ENCODE results near the gene KHK.
A peak's percentile ranks its signal among the peaks of the same experiment; 100 is the strongest.

The KHK gene

DNA sequence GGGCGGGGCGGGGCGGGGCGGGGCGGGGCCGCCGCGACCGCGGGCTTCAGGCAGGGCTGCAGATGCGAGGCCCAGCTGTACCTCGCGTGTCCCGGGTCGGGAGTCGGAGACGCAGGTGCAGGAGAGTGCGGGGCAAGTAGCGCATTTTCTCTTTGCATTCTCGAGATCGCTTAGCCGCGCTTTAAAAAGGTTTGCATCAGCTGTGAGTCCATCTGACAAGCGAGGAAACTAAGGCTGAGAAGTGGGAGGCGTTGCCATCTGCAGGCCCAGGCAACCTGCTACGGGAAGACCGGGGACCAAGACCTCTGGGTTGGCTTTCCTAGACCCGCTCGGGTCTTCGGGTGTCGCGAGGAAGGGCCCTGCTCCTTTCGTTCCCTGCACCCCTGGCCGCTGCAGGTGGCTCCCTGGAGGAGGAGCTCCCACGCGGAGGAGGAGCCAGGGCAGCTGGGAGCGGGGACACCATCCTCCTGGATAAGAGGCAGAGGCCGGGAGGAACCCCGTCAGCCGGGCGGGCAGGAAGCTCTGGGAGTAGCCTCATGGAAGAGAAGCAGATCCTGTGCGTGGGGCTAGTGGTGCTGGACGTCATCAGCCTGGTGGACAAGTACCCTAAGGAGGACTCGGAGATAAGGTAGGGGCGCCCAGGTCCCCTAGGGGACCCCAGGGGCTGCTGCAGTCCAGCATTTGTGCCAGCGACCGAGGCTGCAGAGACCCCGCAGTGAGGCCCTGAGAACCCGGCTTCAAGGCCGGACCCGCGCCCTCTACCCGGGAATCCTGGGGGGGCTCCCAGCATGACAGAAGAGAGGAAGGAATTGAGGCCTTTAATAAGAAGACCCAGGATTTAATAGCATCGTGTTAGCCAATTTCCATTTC lies at the start of gene KHK:
KHK (plus strand) TSS at position 49 of the 870 bp plus-strand sequence; CDS start at position 537, 488 bp downstream.
- peak; percentile 24 for DNase-seq

DNA sequence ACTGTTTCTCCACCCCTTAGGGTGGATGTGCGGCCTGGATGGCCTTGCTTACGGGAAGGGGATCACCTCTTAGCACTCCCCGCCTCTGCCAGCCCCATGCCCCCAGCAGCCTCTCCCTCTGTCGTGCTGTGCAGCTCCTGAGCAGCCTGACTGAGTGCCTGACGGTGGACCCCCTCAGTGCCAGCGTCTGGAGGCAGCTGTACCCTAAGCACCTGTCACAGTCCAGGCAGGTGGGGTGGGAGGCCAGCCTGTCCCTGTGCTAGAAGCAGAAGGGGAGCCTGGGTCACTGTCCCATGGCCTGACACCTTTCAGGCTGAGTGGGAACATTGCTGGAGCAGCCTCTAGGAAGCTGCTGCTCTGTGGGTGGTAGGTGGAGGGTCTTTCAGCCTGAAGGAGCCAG lies 48.6 kb upstream of the KHK start:
- DNase-seq, result no peak

DNA sequence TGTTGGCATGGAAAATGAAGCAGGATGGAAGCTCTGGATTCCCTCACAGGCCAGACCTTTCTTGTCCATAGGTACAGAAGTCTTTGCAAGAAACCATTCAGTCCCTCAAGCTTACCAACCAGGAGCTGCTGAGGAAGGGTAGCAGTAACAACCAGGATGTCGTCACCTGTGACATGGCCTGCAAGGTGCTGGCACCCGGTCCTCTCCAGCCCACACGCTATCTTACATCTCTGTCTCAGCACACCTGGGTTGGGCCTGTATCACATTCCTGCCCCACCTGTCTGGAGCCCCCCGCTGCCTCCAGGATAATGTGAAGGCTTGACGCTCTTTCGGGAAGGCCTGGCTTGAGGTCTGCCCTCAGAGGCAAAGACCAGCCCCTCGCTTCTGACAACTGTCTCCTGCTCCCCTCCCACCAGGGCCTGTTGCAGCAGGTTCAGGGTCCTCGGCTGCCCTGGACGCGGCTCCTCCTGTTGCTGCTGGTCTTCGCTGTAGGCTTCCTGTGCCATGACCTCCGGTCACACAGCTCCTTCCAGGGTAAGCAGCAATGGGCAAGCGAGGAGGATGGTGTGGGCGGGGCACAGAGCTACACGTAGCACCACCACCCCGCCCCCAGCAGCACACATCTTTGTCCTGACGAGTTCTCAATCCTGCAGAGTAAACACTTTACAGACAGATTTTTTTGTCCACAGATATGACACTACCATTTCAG lies 47.8 kb upstream of the KHK start:
- no peak for DNase-seq

DNA sequence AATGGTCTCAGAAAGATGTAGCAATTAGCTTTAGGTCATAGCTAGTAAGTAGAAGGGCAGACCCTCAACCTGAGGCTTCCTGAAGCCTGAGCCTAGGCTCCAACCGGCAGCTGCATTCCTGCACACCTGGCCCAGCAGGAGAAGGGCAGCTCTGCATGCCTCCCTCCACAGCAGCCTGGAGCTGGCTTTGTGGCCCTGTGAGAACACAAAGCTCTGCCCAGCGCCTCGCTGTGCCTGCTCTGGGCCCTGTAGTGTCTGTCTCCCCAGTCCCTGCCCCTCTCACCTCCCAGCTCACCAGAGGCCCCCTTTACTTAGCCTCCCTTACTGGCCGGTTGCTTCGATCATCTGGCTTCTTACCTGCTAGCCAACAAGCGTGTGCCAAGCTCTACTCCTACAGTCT lies 47.1 kb upstream of the KHK start:
- DNase-seq, result no peak

DNA sequence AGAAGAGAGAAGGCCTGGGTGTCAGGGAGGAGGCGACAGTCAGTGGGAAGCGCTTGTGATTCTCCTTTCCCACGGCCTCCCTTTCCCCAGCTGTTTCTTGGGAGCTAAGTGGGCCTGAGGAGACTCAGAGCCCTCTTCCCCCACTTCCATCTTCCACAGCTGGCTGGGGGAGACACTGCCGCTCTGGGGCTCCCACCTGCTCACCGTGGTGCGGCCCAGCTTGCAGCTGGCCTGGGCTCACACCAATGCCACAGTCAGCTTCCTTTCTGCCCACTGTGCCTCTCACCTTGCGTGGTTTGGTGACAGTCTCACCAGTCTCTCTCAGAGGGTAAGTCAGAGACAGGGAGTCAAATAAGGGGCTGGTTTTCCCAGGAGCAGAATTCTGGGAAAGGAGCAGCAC lies 46.7 kb upstream of the KHK start:
- no peak for DNase-seq

DNA sequence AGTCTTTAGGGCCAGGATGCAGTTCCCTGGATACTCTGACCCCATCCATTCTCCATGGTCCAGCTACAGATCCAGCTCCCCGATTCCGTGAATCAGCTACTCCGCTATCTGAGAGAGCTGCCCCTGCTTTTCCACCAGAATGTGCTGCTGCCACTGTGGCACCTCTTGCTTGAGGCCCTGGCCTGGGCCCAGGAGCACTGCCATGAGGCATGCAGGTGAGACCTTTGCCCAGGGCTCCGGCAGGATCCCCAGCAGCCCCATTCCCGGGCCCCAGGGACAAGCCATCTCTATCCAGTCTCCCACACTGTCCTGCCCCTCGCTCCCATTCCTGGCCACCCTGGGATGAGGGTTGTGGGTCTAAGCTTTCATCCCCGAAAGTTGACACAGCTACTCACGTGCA lies 46.3 kb upstream of the KHK start:
- DNase-seq, result no peak

DNA sequence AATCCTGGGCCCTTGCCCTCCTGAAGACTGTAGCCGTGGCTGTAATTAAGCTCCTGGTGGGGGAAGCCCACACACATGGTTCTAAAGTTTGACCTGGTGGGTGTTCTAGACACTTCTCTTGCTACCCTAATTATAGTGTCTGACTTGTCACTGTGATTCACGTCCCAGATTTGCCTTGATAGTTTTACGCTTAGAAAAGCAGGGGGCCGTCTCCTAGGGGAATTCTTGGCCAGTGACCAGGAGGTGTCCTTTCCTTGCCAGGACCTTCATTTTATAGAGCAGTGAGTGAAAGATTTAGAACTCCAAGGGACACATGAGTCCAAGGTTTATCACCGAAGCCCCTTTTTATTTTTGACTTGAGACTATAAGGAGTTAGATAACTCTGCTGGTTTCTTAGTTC lies 44.8 kb upstream of the KHK start:
- no peak for DNase-seq

DNA sequence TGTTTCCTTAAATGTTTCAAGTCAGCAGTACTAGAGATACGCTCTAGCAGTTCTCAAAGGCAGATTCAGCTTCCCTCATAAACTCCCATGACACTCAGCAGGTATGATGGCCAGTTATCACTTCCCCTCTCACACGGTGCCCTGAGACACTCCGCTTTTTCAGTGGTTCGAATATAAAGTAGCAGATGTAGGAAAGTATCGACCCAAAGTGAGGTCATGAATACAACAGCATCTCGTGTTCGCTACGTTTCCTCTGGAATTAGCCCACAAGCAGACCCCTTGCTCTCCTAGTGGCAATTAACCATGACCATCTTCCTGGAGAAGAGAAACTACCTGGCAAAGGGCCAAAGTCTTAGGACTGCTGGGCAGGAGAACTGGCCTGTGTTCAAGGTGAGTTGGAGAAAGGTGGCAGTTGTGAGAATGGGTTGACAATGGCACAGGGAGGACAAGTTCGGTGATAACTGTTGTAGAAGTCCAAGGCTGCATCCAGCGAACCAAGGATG lies 44.4 kb upstream of the KHK start:
- no peak for DNase-seq

DNA sequence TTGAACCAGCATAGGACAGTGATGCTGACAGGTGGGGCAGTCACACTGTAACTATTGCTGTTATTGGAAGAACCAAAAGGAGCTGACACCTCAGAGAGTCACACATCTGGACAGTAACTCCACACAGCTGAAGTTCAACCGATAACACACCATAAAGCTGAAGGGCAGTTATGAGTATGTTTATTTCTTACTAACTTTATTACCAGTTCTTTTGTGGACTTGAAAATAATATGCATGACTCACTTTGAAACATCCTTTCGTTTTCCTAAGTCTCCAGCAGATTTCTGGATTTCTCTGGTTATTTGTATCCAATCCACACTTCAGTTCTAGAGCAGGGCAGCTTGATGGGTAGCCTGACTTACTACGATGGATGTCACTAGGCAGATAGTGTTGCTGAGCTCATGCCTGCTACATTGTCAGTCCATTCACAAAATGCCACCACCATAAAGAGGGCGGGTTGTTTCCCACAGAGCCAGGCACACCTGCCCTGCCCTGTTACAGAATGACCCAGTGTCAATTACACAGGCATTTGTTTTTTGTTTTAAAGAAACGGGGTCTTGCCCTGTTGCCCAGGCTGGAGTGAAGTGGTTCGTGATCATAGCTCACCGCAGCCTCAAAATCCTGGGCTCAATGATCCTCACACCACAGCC lies 43.5 kb upstream of the KHK start:
- no peak for DNase-seq

DNA sequence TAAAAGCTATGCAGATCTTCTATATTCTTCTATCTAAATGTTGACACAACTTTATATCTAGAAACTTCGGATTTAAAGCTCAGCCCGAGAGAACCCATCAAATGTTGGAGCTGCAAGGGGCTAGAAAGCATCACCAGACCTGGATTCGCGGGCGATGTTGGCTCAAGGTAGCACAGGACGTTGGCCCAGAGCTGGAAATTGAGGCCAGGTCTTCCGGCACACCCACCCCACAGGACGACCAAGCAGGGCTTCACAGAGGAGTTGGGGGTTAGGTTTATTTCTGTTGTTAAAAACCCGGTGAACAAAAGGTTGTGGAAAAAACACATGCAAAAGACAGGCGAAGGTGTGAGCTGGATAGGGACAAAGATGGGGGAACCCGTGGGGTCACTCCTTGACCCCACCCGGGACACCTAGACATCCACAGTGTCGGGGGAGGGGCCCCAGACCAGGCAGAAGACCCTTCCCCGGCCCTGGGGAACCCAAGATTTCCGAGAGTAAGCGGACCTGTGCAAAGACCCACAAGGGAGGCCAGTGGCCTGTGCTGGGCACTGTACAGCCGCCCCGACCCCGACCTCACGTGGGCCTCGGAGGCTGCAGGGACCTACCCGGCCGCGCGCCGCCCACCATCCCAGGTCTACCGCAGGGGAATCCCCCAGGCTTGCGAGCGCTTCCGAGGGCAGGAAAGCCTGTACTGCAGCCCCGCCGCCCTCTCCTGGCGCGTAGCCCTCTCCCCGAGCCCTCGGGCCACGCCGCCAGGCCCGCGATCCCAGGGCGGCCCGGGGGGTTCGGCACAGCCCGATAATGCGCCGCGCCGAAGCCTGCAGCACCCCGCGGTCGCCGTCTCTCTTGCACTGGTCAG lies 36.9 kb upstream of the KHK start:
- DNase-seq, result peak; percentile 72

DNA sequence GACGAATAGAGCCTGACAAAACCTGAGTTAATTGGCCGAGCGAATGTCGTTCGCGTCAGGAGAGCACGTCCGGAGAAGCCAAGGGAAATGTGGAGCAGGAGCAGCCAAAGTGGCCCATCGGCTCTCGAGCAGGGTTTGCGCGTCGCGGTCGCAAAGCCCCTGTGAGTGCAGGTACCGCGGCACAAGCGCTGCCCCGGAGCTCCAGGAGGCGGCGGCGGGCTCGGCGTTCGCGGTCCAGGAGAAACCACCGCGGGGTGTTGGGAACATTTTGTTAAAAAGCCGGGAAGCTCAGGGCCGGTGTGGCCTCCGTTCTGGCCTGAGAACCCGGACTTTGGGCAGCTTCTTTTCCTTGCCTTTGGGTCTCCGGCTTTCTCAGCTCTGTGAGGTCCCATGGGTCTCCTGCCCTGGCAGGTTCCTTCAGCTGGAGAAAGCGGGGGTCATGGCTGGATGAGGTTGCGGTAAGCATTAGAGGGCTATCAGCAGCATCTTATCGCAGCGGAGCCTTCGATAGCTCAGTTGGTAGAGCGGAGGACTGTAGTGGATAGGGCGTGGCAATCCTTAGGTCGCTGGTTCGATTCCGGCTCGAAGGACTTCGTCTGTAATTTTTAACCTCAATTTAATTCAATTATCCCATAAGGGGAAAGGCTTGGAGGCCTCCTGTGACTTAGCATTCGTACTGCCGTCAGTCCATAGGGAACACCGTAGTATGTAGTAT lies 36.1 kb upstream of the KHK start:
- DNase-seq, result peak; percentile 85

DNA sequence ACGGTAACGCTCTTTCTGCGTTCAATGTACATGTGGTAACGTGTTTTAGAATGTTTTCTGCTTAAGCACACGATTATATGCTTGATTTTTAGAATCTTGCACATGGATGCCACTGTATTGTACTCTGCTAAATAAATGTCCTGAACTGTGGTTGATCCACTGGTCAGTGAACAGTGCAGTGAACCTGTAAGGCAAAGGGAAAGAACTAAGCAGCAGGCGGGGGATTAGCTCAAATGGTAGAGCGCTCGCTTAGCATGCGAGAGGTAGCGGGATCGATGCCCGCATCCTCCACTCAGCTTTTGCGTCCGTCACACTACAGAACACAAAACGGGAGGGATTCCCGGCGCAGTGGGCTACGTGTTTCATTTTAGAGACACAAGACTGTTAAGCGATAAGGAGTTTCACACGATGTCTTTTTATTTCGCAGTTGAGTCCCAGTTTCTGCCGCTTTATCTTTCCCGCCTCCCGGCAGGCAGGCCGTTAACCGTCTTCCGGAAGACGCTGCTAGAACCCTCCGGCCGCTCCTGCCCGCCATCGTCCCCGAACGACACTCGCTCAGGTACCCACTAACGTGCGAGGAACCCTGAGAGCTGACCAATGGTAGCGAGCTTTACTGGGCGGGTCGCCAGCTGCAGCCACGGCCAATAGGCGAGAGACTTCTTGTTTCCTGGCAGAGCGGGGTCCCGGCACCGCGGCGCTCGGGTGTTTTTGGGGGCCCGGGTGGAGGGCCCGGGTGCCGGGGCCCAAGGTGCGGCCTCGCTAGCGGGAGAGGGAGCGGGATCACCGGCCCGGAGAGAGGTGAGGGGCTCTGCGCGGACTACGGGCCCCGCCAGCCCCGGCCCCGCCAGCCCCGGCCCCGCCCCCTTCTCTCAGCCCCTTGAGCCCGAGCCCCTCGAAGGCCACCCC lies 35.3 kb upstream of the KHK start, which contains the start of gene AGBL5:
AGBL5 (plus strand) TSS at position 673 of the 906 bp plus-strand sequence. CDS start 1,291 bp downstream, outside the sequence.
- peak; percentile 94 for DNase-seq

DNA sequence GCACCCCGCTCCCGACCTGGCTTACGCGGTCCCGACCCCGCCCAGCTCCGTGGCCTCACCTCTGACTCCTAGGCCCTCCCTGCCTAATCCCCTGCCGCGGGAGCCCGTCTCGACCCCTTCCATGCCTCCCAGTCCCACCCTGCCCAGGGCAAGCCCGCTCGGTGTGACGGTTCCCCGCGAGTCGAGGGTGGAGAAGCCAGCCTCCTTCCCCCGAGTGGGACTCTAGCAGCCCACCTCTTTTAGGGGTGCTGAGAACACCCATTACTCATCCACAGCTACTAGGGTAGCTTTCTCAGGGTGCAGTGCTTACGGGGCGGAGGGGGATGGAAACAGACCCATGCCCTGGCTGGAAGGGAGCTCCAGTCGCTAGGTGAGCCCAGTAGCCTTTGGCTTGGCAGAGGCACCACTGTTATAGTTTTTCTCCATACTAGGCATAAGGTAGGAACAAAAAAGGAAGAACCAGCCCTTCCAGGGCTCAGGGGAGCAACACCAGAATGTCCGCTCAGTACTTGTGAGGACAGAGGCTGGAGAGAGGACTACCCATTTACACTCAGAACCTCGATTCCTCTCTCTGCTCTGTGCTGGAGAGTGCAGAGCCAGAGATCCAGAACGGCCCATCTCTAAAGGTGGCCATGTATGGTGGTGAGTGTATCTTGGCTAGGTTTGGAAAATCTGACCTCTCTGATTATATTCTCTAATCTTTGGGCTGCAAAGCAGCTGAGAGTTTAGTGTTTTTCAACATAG lies 34.5 kb upstream of the KHK start:
- no peak for DNase-seq

DNA sequence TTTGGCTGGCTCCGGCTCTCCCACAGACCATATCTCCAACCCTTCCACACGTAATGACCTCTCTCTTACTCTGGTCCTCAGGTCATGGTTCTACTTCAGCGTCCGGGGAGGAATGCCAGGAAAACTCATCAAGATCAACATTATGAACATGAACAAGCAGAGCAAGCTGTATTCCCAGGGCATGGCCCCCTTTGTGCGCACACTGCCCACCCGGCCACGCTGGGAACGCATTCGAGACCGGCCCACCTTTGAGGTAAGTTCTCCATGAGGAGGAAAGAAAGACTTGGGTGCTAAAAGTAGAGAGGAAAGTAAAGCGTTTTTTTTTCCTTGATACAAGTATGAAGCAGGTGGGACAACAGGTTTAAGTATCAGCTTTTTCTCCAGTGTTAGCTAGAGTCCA lies 33.3 kb upstream of the KHK start:
- no peak for DNase-seq

DNA sequence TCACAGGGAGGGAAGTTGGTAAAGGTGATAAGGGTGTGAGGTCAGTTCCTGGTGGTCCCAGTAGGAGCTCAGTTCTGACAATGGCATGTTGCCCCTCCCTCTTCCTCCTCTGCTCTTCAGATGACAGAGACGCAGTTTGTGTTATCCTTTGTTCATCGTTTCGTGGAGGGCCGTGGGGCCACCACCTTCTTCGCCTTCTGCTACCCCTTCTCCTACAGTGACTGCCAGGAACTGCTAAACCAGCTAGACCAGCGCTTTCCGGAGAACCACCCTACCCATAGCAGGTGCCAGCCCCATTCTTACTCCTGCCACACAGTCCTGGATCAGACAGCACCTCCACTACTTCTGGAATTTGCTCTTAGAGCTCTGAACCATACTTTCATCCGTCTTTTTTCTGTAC lies 32.8 kb upstream of the KHK start:
- DNase-seq, result no peak

DNA sequence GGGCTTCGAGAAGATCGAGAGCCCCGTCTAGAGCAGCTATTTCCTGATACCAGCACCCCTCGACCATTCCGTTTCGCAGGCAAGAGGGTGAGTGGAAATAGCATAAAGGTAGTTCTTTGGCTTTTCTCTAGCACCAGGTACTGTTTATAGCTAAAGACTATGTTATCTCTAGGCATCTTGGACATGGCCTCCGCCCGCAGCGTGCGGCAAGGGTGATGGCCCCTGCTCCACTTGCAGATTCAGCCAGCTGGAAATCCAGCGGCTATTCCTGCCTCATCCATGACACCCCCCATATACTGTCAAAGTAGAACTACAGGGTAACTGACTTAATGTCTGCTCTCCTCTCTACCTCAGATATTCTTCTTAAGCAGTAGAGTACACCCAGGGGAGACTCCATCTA lies 31.9 kb upstream of the KHK start:
- DNase-seq, result no peak

DNA sequence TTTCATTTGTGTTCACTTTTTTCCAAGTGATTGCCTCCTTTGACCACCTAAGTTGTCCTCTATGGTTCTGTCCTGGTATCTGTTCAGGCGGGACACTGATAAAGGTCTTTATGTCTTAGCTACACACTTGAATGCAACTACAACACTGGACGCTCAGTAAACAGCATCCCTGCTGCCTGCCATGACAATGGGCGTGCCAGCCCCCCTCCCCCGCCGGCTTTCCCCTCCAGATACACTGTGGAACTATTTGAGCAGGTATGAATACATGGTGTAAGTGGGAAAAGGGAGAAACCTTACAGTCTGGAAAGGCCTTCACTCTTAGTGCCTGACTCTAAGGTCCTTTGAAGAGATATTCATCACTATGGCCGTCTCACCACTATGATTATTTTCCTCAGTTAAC lies 29.4 kb upstream of the KHK start:
- no peak for DNase-seq

DNA sequence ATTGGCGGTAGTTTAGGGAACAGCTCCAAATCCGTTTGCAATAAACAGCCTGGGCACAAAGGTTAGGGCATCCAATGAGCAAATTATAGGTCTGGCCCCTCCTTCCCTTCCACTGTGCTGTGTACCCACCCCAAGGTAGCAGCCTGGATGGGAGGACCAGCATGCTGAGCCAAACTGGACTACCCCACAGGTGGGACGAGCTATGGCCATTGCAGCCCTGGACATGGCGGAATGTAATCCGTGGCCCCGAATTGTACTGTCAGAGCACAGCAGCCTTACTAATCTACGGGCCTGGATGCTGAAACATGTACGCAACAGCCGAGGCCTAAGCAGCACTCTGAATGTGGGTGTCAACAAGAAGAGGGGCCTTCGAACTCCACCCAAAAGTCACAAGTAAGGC lies 28.4 kb upstream of the KHK start:
- DNase-seq, result no peak

DNA sequence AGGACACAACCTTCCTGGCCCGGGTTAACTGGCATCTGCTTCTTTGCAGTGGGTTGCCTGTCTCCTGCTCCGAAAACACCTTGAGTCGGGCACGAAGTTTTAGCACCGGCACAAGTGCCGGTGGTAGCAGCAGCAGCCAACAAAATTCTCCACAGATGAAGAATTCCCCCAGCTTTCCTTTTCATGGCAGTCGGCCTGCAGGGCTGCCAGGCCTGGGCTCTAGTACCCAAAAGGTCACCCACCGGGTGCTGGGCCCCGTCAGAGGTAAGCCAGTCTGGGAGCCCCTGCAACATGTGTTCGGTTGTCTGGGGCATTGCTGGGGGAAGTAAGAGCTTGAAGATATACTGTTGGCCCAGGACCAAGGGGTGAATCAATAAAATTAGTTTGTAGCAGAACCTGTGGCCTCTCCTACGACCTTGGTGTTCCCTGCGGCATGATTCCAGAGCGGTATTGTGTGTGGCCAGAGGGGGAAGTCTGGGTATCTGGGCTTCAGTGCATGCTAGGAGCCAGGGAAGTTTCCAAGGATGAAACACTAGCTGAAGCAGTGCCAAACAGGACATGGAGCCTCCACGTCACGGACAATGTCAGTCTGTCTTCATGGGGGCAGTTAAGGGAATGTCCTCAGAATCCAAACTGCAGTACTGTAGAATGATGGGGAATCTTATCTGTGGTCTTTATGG lies 27.3 kb upstream of the KHK start:
- DNase-seq, result no peak
